ENCODE measurements around the gene RFX2.

RFX2 gene

DNA sequence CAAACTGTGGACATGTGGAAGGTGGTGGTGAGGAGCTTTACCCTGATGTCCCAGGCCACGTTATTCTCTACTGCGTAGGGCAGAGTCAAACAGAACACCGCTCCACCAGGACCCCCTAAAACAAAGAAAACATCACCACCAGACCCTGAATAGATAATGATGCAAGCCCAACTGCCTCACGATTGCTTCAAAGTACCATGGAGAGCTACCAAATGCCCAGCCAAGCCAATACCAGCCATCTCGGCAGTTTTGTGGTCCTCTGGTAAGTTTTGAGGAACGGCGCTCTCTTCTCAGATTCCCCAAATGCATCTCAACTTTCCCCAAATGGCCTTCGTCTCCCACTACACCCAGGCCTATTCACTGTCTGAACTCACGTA is 138.0 kb downstream of the RFX2 start:
- peaks cover 0 to 61% (median 12%) of the 10 kb centered on the region in 4 experiments for H3K36me3 ChIP-seq (ENCODE audit: control insufficient read depth in 4 of 4, insufficient read depth in 4 of 4, low read length in 3 of 4)
- no peaks in the 10 kb centered on the region for H3K9me3 ChIP-seq (ENCODE audit: control extremely low read depth in 1 of 5, control insufficient read depth in 4 of 5, insufficient read depth in 2 of 5, low read depth in 1 of 5, low read length in 4 of 5)
- CTCF ChIA-PET: interaction anchor here (0.9 to 3.1 kb wide), 5 partner anchors 10 to 50 kb away, joined by 3 to 14 read pairs (median 4); no protein-coding TSS in a partner anchor
- H3K4me1 ChIP-seq (ENCODE audit: control extremely low read depth in 1 of 4, control insufficient read depth in 4 of 4, insufficient read depth in 4 of 4, low read length in 3 of 4): peaks cover 9 to 55% (median 39%) of the 10 kb centered on the region in 4 experiments
- POLR2A ChIA-PET: interaction anchor here (1.2 kb wide), 1 partner anchor 36 kb away, joined by 4 read pairs; no protein-coding TSS in a partner anchor
- 94% methylated on average over 7 of the region's 9 CpGs for WGBS (ENCODE audit: insufficient coverage)
- no peak overlapping the region for H3K27ac ChIP-seq (ENCODE audit: insufficient read depth in 1 of 2, low read depth in 1 of 2, low read length in 2 of 2, poor library complexity in 1 of 2, severe bottlenecking in 2 of 2)
- H3K4me3 ChIP-seq (ENCODE audit: control insufficient read depth in 1 of 7, extremely low read depth in 1 of 7, insufficient read depth in 4 of 7, low read depth in 2 of 7, low read length in 6 of 7): no peak overlapping the region
- no peaks in the 10 kb centered on the region for H3K27me3 ChIP-seq (replicated peaks in 2 of 5; ENCODE audit: control insufficient read depth in 4 of 5, insufficient read depth in 5 of 5, low read length in 4 of 5)
- DNase-seq: no peak

DNA sequence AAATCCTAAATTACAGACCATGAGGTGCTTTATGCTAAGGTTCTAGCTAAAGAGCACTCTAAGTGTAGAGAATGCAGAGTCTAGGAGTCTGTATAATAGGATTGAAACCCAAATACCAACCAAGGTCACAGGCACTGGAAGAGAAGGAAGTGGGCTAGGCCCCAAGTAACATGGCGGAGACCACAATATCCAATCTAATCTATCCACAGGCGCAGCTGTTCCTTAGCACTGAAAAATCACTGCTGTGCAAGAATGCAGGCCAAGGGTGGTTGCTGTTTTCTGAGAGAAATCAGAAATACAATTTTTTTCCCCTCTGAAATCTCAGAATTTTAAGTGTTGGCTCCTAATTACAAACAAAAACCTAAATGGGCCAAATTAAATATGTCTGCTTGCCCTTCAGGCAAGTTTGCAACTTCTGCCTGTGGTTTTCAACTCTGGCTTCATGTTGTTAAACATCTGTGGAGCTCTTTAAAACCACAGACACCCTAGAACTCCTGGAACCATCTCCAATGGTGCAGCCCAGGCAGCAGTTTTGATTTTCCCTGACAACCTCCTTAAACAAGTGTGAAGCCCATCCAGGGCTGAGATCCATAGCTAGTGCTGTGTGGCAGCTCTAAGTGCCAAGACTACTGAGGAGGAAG is 138.5 kb downstream of the RFX2 start:
- no peaks in the 10 kb centered on the region for H3K9me3 ChIP-seq (ENCODE audit: control extremely low read depth in 1 of 5, control insufficient read depth in 4 of 5, insufficient read depth in 2 of 5, low read depth in 1 of 5, low read length in 4 of 5)
- POLR2A ChIA-PET: interaction anchor here (1.2 kb wide), 1 partner anchor 36 kb away, joined by 4 read pairs; no protein-coding TSS in a partner anchor
- no peaks in the 10 kb centered on the region for H3K27me3 ChIP-seq (replicated peaks in 2 of 5; ENCODE audit: control insufficient read depth in 4 of 5, insufficient read depth in 5 of 5, low read length in 4 of 5)
- DNase-seq: peak in 2 of 3 donors; percentile 47 to 63
- peaks cover 0 to 64% (median 12%) of the 10 kb centered on the region in 4 experiments for H3K36me3 ChIP-seq (ENCODE audit: control insufficient read depth in 4 of 4, insufficient read depth in 4 of 4, low read length in 3 of 4)
- H3K4me1 ChIP-seq (ENCODE audit: control extremely low read depth in 1 of 4, control insufficient read depth in 4 of 4, insufficient read depth in 4 of 4, low read length in 3 of 4): peaks cover 5 to 51% (median 36%) of the 10 kb centered on the region in 4 experiments
- no peak overlapping the region for H3K4me3 ChIP-seq (ENCODE audit: control insufficient read depth in 1 of 7, extremely low read depth in 1 of 7, insufficient read depth in 4 of 7, low read depth in 2 of 7, low read length in 6 of 7)
- H3K27ac ChIP-seq (ENCODE audit: insufficient read depth in 1 of 2, low read depth in 1 of 2, low read length in 2 of 2, poor library complexity in 1 of 2, severe bottlenecking in 2 of 2): no peak overlapping the region
- CTCF ChIA-PET: interaction anchor here (0.5 to 3.1 kb wide), 6 partner anchors 9 to 253 kb away, joined by 3 to 14 read pairs (median 4); no protein-coding TSS in a partner anchor
- WGBS (ENCODE audit: insufficient coverage): no CpG with 5 or more reads among the region's 2 CpGs

DNA sequence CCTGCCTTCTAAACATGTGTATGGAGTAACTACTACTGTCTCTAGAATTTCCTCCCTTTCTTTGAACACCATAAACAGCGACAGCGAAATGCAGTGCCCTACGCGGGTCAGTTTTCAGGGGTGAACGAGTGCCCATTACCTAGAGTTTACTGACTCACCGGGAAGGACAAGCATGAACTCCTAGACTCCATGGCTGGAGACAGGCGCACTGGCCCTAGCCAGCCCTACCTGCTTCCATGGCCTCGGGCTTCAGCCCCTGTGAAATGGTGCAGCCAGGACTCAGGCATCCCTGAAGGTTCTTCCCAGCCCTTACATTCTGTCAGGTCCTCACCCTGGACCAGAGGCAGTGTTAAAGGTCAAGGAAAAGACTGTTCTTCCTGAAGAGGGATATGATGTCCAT is 140.8 kb downstream of the RFX2 start:
- 98% methylated on average over 8 of the region's 8 CpGs for WGBS (ENCODE audit: insufficient coverage)

GRCh38 chr19:5968431-5969373 is 141.6 kb downstream of the RFX2 start:
- H3K36me3 ChIP-seq (ENCODE audit: control insufficient read depth in 4 of 4, insufficient read depth in 4 of 4, low read length in 3 of 4): peaks cover 0 to 52% (median 6%) of the 10 kb centered on the region in 4 experiments
- CTCF ChIA-PET: interaction anchor here (1.0 to 4.4 kb wide), 14 partner anchors 8 to 164 kb away, joined by 3 to 20 read pairs (median 5); no protein-coding TSS in a partner anchor
- WGBS (ENCODE audit: insufficient coverage): 63% methylated on average over 18 of the region's 18 CpGs
- peak in 1 of 3 donors; percentile 36 for DNase-seq
- peak overlapping the region in 2 of 7 experiments; percentile 6 to 17 for H3K4me3 ChIP-seq (ENCODE audit: control insufficient read depth in 1 of 7, extremely low read depth in 1 of 7, insufficient read depth in 4 of 7, low read depth in 2 of 7, low read length in 6 of 7)
- H3K4me1 ChIP-seq (ENCODE audit: control extremely low read depth in 1 of 4, control insufficient read depth in 4 of 4, insufficient read depth in 4 of 4, low read length in 3 of 4): peaks cover 2 to 47% (median 33%) of the 10 kb centered on the region in 4 experiments
- H3K27ac ChIP-seq (ENCODE audit: insufficient read depth in 1 of 2, low read depth in 1 of 2, low read length in 2 of 2, poor library complexity in 1 of 2, severe bottlenecking in 2 of 2): peak overlapping the region in 1 of 2 experiments; percentile 35
- POLR2A ChIA-PET: interaction anchor here (0.8 to 1.5 kb wide), 4 partner anchors 9 to 804 kb away, joined by 3 to 5 read pairs (median 4); partner anchors contain the start of genes RANBP3 and VAV1
- no peaks in the 10 kb centered on the region for H3K9me3 ChIP-seq (ENCODE audit: control extremely low read depth in 1 of 5, control insufficient read depth in 4 of 5, insufficient read depth in 2 of 5, low read depth in 1 of 5, low read length in 4 of 5)
- H3K27me3 ChIP-seq (replicated peaks in 2 of 5; ENCODE audit: control insufficient read depth in 4 of 5, insufficient read depth in 5 of 5, low read length in 4 of 5): no peaks in the 10 kb centered on the region

More for the DNA sequence above, 140.8 kb downstream of the RFX2 start:
- Histone ChIP-seq H3K27me3 (replicated peaks in 2 of 5; ENCODE audit: control insufficient read depth in 4 of 5, insufficient read depth in 5 of 5, low read length in 4 of 5) (no peaks in the 10 kb centered on the region), H3K27ac (ENCODE audit: insufficient read depth in 1 of 2, low read depth in 1 of 2, low read length in 2 of 2, poor library complexity in 1 of 2, severe bottlenecking in 2 of 2) (no peak overlapping the region), H3K4me1 (ENCODE audit: control extremely low read depth in 1 of 4, control insufficient read depth in 4 of 4, insufficient read depth in 4 of 4, low read length in 3 of 4) (peaks cover 2 to 40% (median 29%) of the 10 kb centered on the region in 4 experiments), H3K9me3 (ENCODE audit: control extremely low read depth in 1 of 5, control insufficient read depth in 4 of 5, insufficient read depth in 2 of 5, low read depth in 1 of 5, low read length in 4 of 5) (no peaks in the 10 kb centered on the region), H3K4me3 (ENCODE audit: control insufficient read depth in 1 of 7, extremely low read depth in 1 of 7, insufficient read depth in 4 of 7, low read depth in 2 of 7, low read length in 6 of 7) (no peak overlapping the region), H3K36me3 (ENCODE audit: control insufficient read depth in 4 of 4, insufficient read depth in 4 of 4, low read length in 3 of 4) (peaks cover 0 to 60% (median 10%) of the 10 kb centered on the region in 4 experiments)
- DNase-seq: no peak
- ChIA-PET POLR2A (no interaction called here), CTCF (interaction anchor here (1.6 to 4.4 kb wide), 3 partner anchors 15 to 29 kb away, joined by 3 to 20 read pairs (median 19); no protein-coding TSS in a partner anchor)

- peak overlapping the region in 2 of 7 experiments; percentile 6 to 24 for H3K4me3 ChIP-seq (ENCODE audit: control insufficient read depth in 1 of 7, extremely low read depth in 1 of 7, insufficient read depth in 4 of 7, low read depth in 2 of 7, low read length in 6 of 7)
- CTCF ChIA-PET: interaction anchor here (0.9 to 4.4 kb wide), 16 partner anchors 8 to 173 kb away, joined by 3 to 20 read pairs (median 4); no protein-coding TSS in a partner anchor
These were observed 142.3 kb downstream of the RFX2 start for GRCh38 chr19:5967994-5968430.

GRCh38 chr19:5967571-5967970 is 142.7 kb downstream of the RFX2 start:
- WGBS (ENCODE audit: insufficient coverage): 65% methylated on average over 4 of the region's 7 CpGs
- Histone ChIP-seq H3K9me3 (ENCODE audit: control extremely low read depth in 1 of 5, control insufficient read depth in 4 of 5, insufficient read depth in 2 of 5, low read depth in 1 of 5, low read length in 4 of 5) (no peaks in the 10 kb centered on the region), H3K4me1 (ENCODE audit: control extremely low read depth in 1 of 4, control insufficient read depth in 4 of 4, insufficient read depth in 4 of 4, low read length in 3 of 4) (peaks cover 2 to 56% (median 42%) of the 10 kb centered on the region in 4 experiments), H3K4me3 (ENCODE audit: control insufficient read depth in 1 of 7, extremely low read depth in 1 of 7, insufficient read depth in 4 of 7, low read depth in 2 of 7, low read length in 6 of 7) (no peak overlapping the region), H3K36me3 (ENCODE audit: control insufficient read depth in 4 of 4, insufficient read depth in 4 of 4, low read length in 3 of 4) (peaks cover 0 to 49% (median 3%) of the 10 kb centered on the region in 4 experiments), H3K27me3 (replicated peaks in 2 of 5; ENCODE audit: control insufficient read depth in 4 of 5, insufficient read depth in 5 of 5, low read length in 4 of 5) (no peaks in the 10 kb centered on the region), H3K27ac (ENCODE audit: insufficient read depth in 1 of 2, low read depth in 1 of 2, low read length in 2 of 2, poor library complexity in 1 of 2, severe bottlenecking in 2 of 2) (peak overlapping the region in 1 of 2 experiments; percentile 2)
- ChIA-PET CTCF (interaction anchor here (0.9 to 4.4 kb wide), 15 partner anchors 8 to 173 kb away, joined by 3 to 20 read pairs (median 5); no protein-coding TSS in a partner anchor), POLR2A (interaction anchor here (1.3 to 1.5 kb wide), 2 partner anchors 10 to 55 kb away, joined by 3 to 5 read pairs; partner anchors contain the start of gene RANBP3)
- DNase-seq: no peak

More at GRCh38 chr19:5967994-5968430, 142.3 kb downstream of the RFX2 start:
- peak; percentile 64 to 76 (median 70) for DNase-seq
- Histone ChIP-seq H3K4me1 (ENCODE audit: control extremely low read depth in 1 of 4, control insufficient read depth in 4 of 4, insufficient read depth in 4 of 4, low read length in 3 of 4) (peaks cover 2 to 53% (median 38%) of the 10 kb centered on the region in 4 experiments), H3K36me3 (ENCODE audit: control insufficient read depth in 4 of 4, insufficient read depth in 4 of 4, low read length in 3 of 4) (peaks cover 0 to 49% (median 3%) of the 10 kb centered on the region in 4 experiments), H3K27me3 (replicated peaks in 2 of 5; ENCODE audit: control insufficient read depth in 4 of 5, insufficient read depth in 5 of 5, low read length in 4 of 5) (no peaks in the 10 kb centered on the region), H3K27ac (ENCODE audit: insufficient read depth in 1 of 2, low read depth in 1 of 2, low read length in 2 of 2, poor library complexity in 1 of 2, severe bottlenecking in 2 of 2) (peak overlapping the region in 1 of 2 experiments; percentile 35), H3K9me3 (ENCODE audit: control extremely low read depth in 1 of 5, control insufficient read depth in 4 of 5, insufficient read depth in 2 of 5, low read depth in 1 of 5, low read length in 4 of 5) (no peaks in the 10 kb centered on the region)
- POLR2A ChIA-PET: interaction anchor here (1.3 to 1.5 kb wide), 3 partner anchors 10 to 54 kb away, joined by 3 to 5 read pairs (median 4); partner anchors contain the start of gene RANBP3
- 4% methylated on average over 6 of the region's 10 CpGs for WGBS (ENCODE audit: insufficient coverage)
